ENCODE results near the gene BCL2.

DNA sequence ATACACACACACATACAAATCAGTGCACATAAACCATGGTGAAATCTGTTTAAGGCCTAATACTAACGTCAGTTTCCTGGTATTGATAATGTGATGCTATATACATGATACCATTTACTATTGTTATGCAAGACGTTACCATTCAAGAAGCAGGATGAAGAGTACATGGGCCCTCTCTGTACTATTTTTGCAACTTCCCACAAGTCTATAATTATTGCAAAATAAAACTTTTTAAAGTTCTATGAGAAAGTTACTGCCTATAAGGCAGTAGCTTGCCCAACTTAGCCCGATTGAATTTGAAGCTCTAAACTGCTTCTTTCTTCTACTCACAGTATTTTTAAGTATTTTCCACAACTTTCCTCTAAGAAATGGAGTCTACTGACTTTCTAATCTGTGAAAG is 74.0 kb downstream of the BCL2 start:
- TF ChIP-seq, protein P1, sequence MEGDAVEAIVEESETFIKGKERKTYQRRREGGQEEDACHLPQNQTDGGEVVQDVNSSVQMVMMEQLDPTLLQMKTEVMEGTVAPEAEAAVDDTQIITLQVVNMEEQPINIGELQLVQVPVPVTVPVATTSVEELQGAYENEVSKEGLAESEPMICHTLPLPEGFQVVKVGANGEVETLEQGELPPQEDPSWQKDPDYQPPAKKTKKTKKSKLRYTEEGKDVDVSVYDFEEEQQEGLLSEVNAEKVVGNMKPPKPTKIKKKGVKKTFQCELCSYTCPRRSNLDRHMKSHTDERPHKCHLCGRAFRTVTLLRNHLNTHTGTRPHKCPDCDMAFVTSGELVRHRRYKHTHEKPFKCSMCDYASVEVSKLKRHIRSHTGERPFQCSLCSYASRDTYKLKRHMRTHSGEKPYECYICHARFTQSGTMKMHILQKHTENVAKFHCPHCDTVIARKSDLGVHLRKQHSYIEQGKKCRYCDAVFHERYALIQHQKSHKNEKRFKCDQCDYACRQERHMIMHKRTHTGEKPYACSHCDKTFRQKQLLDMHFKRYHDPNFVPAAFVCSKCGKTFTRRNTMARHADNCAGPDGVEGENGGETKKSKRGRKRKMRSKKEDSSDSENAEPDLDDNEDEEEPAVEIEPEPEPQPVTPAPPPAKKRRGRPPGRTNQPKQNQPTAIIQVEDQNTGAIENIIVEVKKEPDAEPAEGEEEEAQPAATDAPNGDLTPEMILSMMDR (IDR thresholded peaks at IDR 0.05) = no peak
- no peak for TF ChIP-seq POLR2A (IDR thresholded peaks at IDR 0.05)

Data from Peyer's patch (tissue), 4 donors.